ENCODE measurements around the gene GRHL1.

DNA sequence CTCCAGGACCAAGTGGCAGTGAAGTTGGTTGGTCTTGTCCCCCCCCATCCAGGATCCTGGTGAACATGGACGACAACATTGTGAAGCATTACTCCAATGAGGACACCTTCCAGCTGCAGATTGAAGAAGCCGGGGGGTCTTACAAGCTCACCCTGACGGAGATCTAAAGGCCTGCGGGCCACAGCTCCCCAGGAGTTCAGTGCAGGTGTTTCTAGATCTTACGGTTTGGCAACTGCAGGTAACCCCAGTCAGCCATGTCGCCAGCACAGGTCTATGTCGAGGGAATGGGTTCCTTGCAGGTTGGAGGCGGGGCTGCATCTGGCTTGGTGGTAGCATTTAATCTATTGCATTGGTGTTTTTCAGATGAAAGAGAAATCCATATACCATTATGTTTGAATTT is 49.0 kb downstream of the GRHL1 start:
- TF ChIP-seq POLR2A (IDR thresholded peaks at IDR 0.05; ENCODE audit: low read length) (no peak), GATA1 (IDR thresholded peaks at IDR 0.05; ENCODE audit: low read depth, low read length) (no peak)
